Neural cell (in vitro differentiated cells): ENCODE measurements around the gene FXYD6. TPM values are rescaled to one million over a fixed set of nuclear protein-coding genes. Genes with fewer than 3 reads are reported as not detected.

Experiments used
- H2AFZ ChIP-seq: fragments of 200-600, 300-800 bp; sonication (generic), shearing (Covaris generic); 2 replicates; pipeline ENCODE4 v1.6.0; 2014; ENCODE audit warnings: low read depth, mild to moderate bottlenecking, antibody characterized with exemption, low read length, moderate library complexity
- H3F3A ChIP-seq: fragments of 200-600 bp; shearing (Covaris generic); 2 replicates; pipeline ENCODE4 v1.6.1; 2016; ENCODE audit warnings: mild to moderate bottlenecking, moderate library complexity, mixed read lengths, antibody characterized with exemption, low read length; ENCODE audit not compliant: insufficient read depth, poor library complexity, severe bottlenecking
- H3K27ac ChIP-seq: fragments of 200-600, 300-800 bp; sonication (generic), shearing (Covaris generic); 2 replicates; pipeline ENCODE4 v1.5.1; 2014; ENCODE audit warnings: mild to moderate bottlenecking, low read length, moderate library complexity
- H3K27me3 ChIP-seq: fragments of 300-800, 200-600 bp; sonication (generic), shearing (Covaris generic); 2 replicates; pipeline ENCODE4 v1.6.0; 2014; ENCODE audit warnings: mild to moderate bottlenecking, low read depth, low read length, moderate library complexity; ENCODE audit not compliant: insufficient read depth
- H3K36me3 ChIP-seq: fragments of 300-800, 200-600 bp; sonication (generic), shearing (Covaris generic); 2 replicates; pipeline ENCODE4 v1.5.1; 2014; ENCODE audit warnings: mild to moderate bottlenecking, antibody characterized with exemption, low read length, moderate library complexity; ENCODE audit not compliant: insufficient read depth
- H3K4me2 ChIP-seq: fragments of 300-800, 200-600 bp; sonication (generic), shearing (Covaris generic); 2 replicates; pipeline ENCODE4 v1.6.0; 2014; ENCODE audit warnings: mild to moderate bottlenecking, low read length
- H3K4me3 ChIP-seq: fragments of 300-800, 200-600 bp; sonication (generic), shearing (Covaris generic); 2 replicates; pipeline ENCODE4 v1.5.1; 2014; ENCODE audit warnings: mild to moderate bottlenecking, low read length, moderate library complexity
- H3K79me2 ChIP-seq: fragments of 200-600 bp; shearing (Covaris generic); replicated peaks from 2 replicates; pipeline ENCODE4 v1.6.0; 2014; ENCODE audit warnings: mild to moderate bottlenecking, low read length, moderate library complexity; ENCODE audit not compliant: insufficient read depth
- H3K9ac ChIP-seq: fragments of 300-800, 200-600 bp; sonication (generic), shearing (Covaris generic); 2 replicates; pipeline ENCODE4 v1.6.1; 2016; ENCODE audit warnings: mild to moderate bottlenecking, low read length, mixed read lengths
- H3K9me2 ChIP-seq: fragments of 200-600 bp; shearing (Covaris generic); 2 replicates; pipeline ENCODE4 v1.6.1; 2016; ENCODE audit warnings: mild to moderate bottlenecking, low read length, mixed read lengths; ENCODE audit not compliant: insufficient read depth
- H3K9me3 ChIP-seq: fragments of 200-600, 300-800 bp; sonication (generic), shearing (Covaris generic); 2 replicates; pipeline ENCODE4 v1.6.1; 2016; ENCODE audit warnings: mild to moderate bottlenecking, mixed run types, low read length, moderate library complexity, mixed read lengths
- H4K20me1 ChIP-seq: fragments of 200-600 bp; shearing (Covaris generic); 2 replicates; pipeline ENCODE4 v1.6.1; 2016; ENCODE audit warnings: mild to moderate bottlenecking, mixed run types; ENCODE audit not compliant: insufficient read depth
- CTCF ChIP-seq: fragments of 450-650 bp; IDR thresholded peaks from 2 replicates; pipeline ENCODE4 v1.5.1; 2014; ENCODE audit warnings: antibody characterized with exemption, mild to moderate bottlenecking, moderate library complexity; ENCODE audit not compliant: poor library complexity, severe bottlenecking
- EP300 ChIP-seq: fragments of 450-650 bp; conservative IDR thresholded peaks from 2 replicates; pipeline ENCODE4 v1.6.1; 2014; ENCODE audit warnings: antibody characterized with exemption, mild to moderate bottlenecking, moderate library complexity; ENCODE audit not compliant: poor library complexity, severe bottlenecking
- EZH2 ChIP-seq: fragments of 200-600, 300-800 bp; shearing (Covaris generic), sonication (generic); IDR thresholded peaks from 2 replicates; pipeline ENCODE4 v1.6.1; 2014; ENCODE audit warnings: antibody characterized with exemption, low read length, borderline replicate concordance, mild to moderate bottlenecking; ENCODE audit not compliant: insufficient read depth, poor library complexity, severe bottlenecking
- MXI1 ChIP-seq: fragments of 450-650 bp; conservative IDR thresholded peaks from 2 replicates; pipeline ENCODE4 v1.6.1; 2014; ENCODE audit warnings: antibody characterized with exemption, mild to moderate bottlenecking; ENCODE audit not compliant: poor library complexity, severe bottlenecking
- POLR2AphosphoS5 ChIP-seq: IDR thresholded peaks from 2 replicates; pipeline ENCODE4 v1.6.1; 2012
- RAD21 ChIP-seq: fragments of 450-650 bp; conservative IDR thresholded peaks from 2 replicates; pipeline ENCODE4 v1.6.1; 2014; ENCODE audit warnings: antibody characterized with exemption, mild to moderate bottlenecking, moderate library complexity
- REST ChIP-seq: IDR thresholded peaks from 2 replicates; pipeline ENCODE4 v1.6.1; 2012; ENCODE audit warnings: borderline replicate concordance
- SMC3 ChIP-seq: fragments of 450-650 bp; conservative IDR thresholded peaks from 2 replicates; pipeline ENCODE4 v1.6.1; 2014; ENCODE audit warnings: antibody characterized with exemption, mild to moderate bottlenecking, moderate library complexity; ENCODE audit not compliant: poor library complexity
- TAF1 ChIP-seq: IDR thresholded peaks from 2 replicates; pipeline ENCODE4 v1.6.1; 2012; ENCODE audit warnings: low read depth
- polyA plus RNA-seq: library from polyadenylated mRNA; depleted of rRNA; stranded (reverse); fragments of >200 nt; gene quantifications from 2 replicates; pipeline ENCODE4 v1.2.3, GENCODE V29; 2014

FXYD6 gene
- polyA plus RNA-seq, 1 donor from 2014 or later, result 218 TPM

GRCh38 chr11:117905524-117905923 lies 29.1 kb upstream of the FXYD6 start:
- Histone ChIP-seq H3K9ac (no peak overlapping the region), H3K4me2 (no peak overlapping the region), H3K4me3 (no peak overlapping the region), H3K79me2 (no peaks in the 10 kb centered on the region), H4K20me1 (no peaks in the 10 kb centered on the region), H3K36me3 (no peaks in the 10 kb centered on the region), H3K9me2 (no peaks in the 10 kb centered on the region), H3K27me3 (no peaks in the 10 kb centered on the region), H3K9me3 (no peaks in the 10 kb centered on the region), H3K27ac (no peak overlapping the region), H3F3A (no peaks in the 10 kb centered on the region), H2AFZ (no peak overlapping the region)
- TF ChIP-seq RAD21, result no peak
- TF ChIP-seq POLR2AphosphoS5, result no peak
- TF ChIP-seq EZH2, result no peak
- no peak for TF ChIP-seq REST
- TF ChIP-seq TAF1, result no peak
- TF ChIP-seq EP300, result no peak
- TF ChIP-seq SMC3, result no peak
- TF ChIP-seq MXI1, result no peak
- no peak for TF ChIP-seq CTCF

DNA sequence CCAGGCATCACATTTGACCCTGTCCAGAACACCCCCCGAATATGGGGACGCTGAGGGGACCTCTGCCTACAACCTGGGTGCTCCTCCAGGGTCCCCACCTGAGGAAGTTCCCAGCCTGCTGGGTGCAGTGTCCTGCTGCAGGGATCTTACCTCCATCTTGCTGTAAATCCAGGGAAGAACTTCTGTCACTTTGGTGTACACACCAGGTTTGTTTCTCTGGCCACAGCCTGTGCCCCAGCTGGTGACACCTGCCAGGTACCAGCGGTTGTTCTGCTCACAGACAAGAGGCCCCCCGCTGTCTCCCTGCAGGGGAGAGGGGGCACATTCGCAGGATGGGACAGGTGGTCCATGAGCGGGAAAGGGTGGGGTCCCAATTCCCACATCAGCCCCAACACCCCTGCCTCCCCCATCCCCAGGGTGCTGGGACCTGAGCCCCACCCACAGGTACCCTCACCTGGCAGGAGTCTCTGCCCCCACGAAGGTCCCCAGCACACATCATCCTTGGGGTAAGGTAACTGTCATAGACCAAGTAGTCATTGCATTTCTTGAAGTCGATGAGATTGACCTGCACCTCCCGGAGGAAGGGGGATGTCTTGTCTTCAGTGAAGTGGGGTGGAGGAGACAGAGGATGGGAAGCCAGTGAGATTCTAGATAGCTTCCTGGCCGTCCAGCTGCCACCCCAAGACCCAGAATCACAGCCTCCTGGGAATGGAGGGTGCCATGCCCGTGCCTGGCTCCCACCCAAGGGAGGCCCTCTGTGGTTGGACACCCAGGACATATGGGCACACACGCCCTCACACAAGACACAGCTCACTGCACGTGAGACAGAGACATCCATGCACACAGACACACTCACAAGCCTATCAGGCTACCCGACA lies 27.3 kb upstream of the FXYD6 start:
- Histone ChIP-seq H4K20me1 (no peaks in the 10 kb centered on the region), H3K4me3 (no peak overlapping the region), H3F3A (no peaks in the 10 kb centered on the region), H3K36me3 (no peaks in the 10 kb centered on the region), H3K9ac (no peak overlapping the region), H3K9me3 (no peaks in the 10 kb centered on the region), H3K79me2 (no peaks in the 10 kb centered on the region), H3K9me2 (no peaks in the 10 kb centered on the region), H3K27ac (no peak overlapping the region), H2AFZ (no peak overlapping the region), H3K27me3 (no peaks in the 10 kb centered on the region), H3K4me2 (no peak overlapping the region)
- TF ChIP-seq SMC3 (no peak), EP300 (no peak), CTCF (no peak), REST (no peak), MXI1 (no peak)
